ENCODE data around the gene PAOX.

Gene PAOX

GRCh38 chr10:133379801-133380666, 972 bp downstream of the PAOX start:
- H3K9me3 ChIP-seq (ENCODE audit: insufficient read depth, low read length) = no peaks in the 10 kb centered on the region
- H3K4me3 ChIP-seq (ENCODE audit: insufficient read depth, low read length, poor library complexity, severe bottlenecking) = no peak overlapping the region
- no peaks in the 10 kb centered on the region for H3K79me2 ChIP-seq (ENCODE audit: insufficient read depth, low read length)
- no peaks in the 10 kb centered on the region for H3K27me3 ChIP-seq (ENCODE audit: low read length)
- H4K20me1 ChIP-seq (ENCODE audit: low read depth, low read length) = no peaks in the 10 kb centered on the region
- no peak overlapping the region for H2AFZ ChIP-seq (ENCODE audit: low read depth, low read length, severe bottlenecking)
- peak overlapping the region; percentile 46; the same call in 1 of the 2 replicates for H3K9ac ChIP-seq (ENCODE audit: low read length)
- TF ChIP-seq EZH2phosphoT487 (conservative IDR thresholded peaks at IDR 0.05; ENCODE audit: low read length) (no peak), CTCF (IDR thresholded peaks at IDR 0.05; ENCODE audit: insufficient read depth, low read length, poor library complexity, severe bottlenecking) (no peak)
- no peaks in the 10 kb centered on the region for H3K9me2 ChIP-seq (replicated peaks; ENCODE audit: insufficient read depth, low read length)
- no peaks in the 10 kb centered on the region for H3F3A ChIP-seq (ENCODE audit: insufficient read depth)
- H3K4me2 ChIP-seq (ENCODE audit: low read depth, low read length, poor library complexity, severe bottlenecking) = peak overlapping the region; percentile 48
- no peaks in the 10 kb centered on the region for H3K36me3 ChIP-seq (ENCODE audit: low read length)
- H3K27ac ChIP-seq (ENCODE audit: low read depth, low read length) = no peak overlapping the region

- H2AFZ ChIP-seq (ENCODE audit: low read depth, low read length, severe bottlenecking) = no peak overlapping the region
- H3K27me3 ChIP-seq (ENCODE audit: low read length) = no peaks in the 10 kb centered on the region
- H3K4me2 ChIP-seq (ENCODE audit: low read depth, low read length, poor library complexity, severe bottlenecking) = no peak overlapping the region
- H3K4me3 ChIP-seq (ENCODE audit: insufficient read depth, low read length, poor library complexity, severe bottlenecking) = no peak overlapping the region
- H3K36me3 ChIP-seq (ENCODE audit: low read length) = no peaks in the 10 kb centered on the region
- H3F3A ChIP-seq (ENCODE audit: insufficient read depth) = no peaks in the 10 kb centered on the region
- no peak for TF ChIP-seq EZH2phosphoT487 (conservative IDR thresholded peaks at IDR 0.05; ENCODE audit: low read length)
- TF ChIP-seq CTCF (IDR thresholded peaks at IDR 0.05; ENCODE audit: insufficient read depth, low read length, poor library complexity, severe bottlenecking) = no peak
- no peaks in the 10 kb centered on the region for H3K79me2 ChIP-seq (ENCODE audit: insufficient read depth, low read length)
- H3K27ac ChIP-seq (ENCODE audit: low read depth, low read length) = no peak overlapping the region
- no peaks in the 10 kb centered on the region for H4K20me1 ChIP-seq (ENCODE audit: low read depth, low read length)
- H3K9ac ChIP-seq (ENCODE audit: low read length) = no peak overlapping the region
- no peaks in the 10 kb centered on the region for H3K9me3 ChIP-seq (ENCODE audit: insufficient read depth, low read length)
- H3K9me2 ChIP-seq (replicated peaks; ENCODE audit: insufficient read depth, low read length) = no peaks in the 10 kb centered on the region
These were observed 2.0 kb downstream of the PAOX start for GRCh38 chr10:133381036-133381435.

DNA sequence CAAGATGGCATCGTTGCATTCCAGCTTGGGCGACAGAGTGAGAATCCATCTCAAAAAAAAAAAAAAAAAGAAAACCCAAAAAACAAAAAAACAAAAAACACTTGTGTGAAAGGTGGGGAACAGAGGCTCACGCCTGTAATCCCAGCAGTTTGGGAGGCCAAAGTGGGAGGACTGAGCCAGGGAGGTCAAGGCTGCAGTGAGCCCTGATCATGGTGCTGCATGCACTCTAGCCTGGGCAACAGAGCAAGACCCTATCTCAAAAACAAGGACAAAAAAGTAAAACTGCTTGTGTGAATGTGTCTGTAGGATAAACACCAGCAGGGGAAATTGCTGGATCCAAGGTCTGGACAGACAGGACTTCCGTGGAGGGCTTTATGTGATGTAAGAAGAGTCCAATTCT, 4.5 kb downstream of the PAOX start:
- H3F3A ChIP-seq (ENCODE audit: insufficient read depth) = no peaks in the 10 kb centered on the region
- no peaks in the 10 kb centered on the region for H4K20me1 ChIP-seq (ENCODE audit: low read depth, low read length)
- no peak overlapping the region for H3K4me2 ChIP-seq (ENCODE audit: low read depth, low read length, poor library complexity, severe bottlenecking)
- no peaks in the 10 kb centered on the region for H3K79me2 ChIP-seq (ENCODE audit: insufficient read depth, low read length)
- no peak overlapping the region for H2AFZ ChIP-seq (ENCODE audit: low read depth, low read length, severe bottlenecking)
- H3K36me3 ChIP-seq (ENCODE audit: low read length) = no peaks in the 10 kb centered on the region
- H3K27ac ChIP-seq (ENCODE audit: low read depth, low read length) = no peak overlapping the region
- TF ChIP-seq CTCF (IDR thresholded peaks at IDR 0.05; ENCODE audit: insufficient read depth, low read length, poor library complexity, severe bottlenecking) = no peak
- TF ChIP-seq EZH2phosphoT487 (conservative IDR thresholded peaks at IDR 0.05; ENCODE audit: low read length) = no peak
- no peak overlapping the region for H3K9ac ChIP-seq (ENCODE audit: low read length)
- no peaks in the 10 kb centered on the region for H3K9me3 ChIP-seq (ENCODE audit: insufficient read depth, low read length)
- H3K27me3 ChIP-seq (ENCODE audit: low read length) = no peaks in the 10 kb centered on the region
- H3K4me3 ChIP-seq (ENCODE audit: insufficient read depth, low read length, poor library complexity, severe bottlenecking) = no peak overlapping the region
- no peaks in the 10 kb centered on the region for H3K9me2 ChIP-seq (replicated peaks; ENCODE audit: insufficient read depth, low read length)
